ENCODE results near the gene HDHD3.

The HDHD3 gene

GRCh38 chr9:113398796-113399195 lies 22.0 kb upstream of the HDHD3 start:
- no peak for TF ChIP-seq CTCF (IDR thresholded peaks at IDR 0.05; ENCODE audit: low read depth, low read length)
- H3K4me3 ChIP-seq (ENCODE audit: low read depth, low read length) = no peak overlapping the region

GRCh38 chr9:113397203-113397631 lies 20.4 kb upstream of the HDHD3 start:
- TF ChIP-seq CTCF (IDR thresholded peaks at IDR 0.05; ENCODE audit: low read depth, low read length) = no peak
- no peak overlapping the region for H3K4me3 ChIP-seq (ENCODE audit: low read depth, low read length)

GRCh38 chr9:113395000-113395861 lies 18.4 kb upstream of the HDHD3 start:
- no peak overlapping the region for H3K4me3 ChIP-seq (ENCODE audit: low read depth, low read length)
- TF ChIP-seq CTCF (IDR thresholded peaks at IDR 0.05; ENCODE audit: low read depth, low read length) = no peak

- no peak overlapping the region for H3K4me3 ChIP-seq (ENCODE audit: low read depth, low read length)
- TF ChIP-seq CTCF (IDR thresholded peaks at IDR 0.05; ENCODE audit: low read depth, low read length) = no peak
Measured at GRCh38 chr9:113393281-113393680, 16.5 kb upstream of the HDHD3 start.

- TF ChIP-seq CTCF (IDR thresholded peaks at IDR 0.05; ENCODE audit: low read depth, low read length) = no peak
- no peak overlapping the region for H3K4me3 ChIP-seq (ENCODE audit: low read depth, low read length)
Measured at GRCh38 chr9:113391917-113392316, 15.1 kb upstream of the HDHD3 start.

GRCh38 chr9:113390192-113390960 lies 13.6 kb upstream of the HDHD3 start:
- TF ChIP-seq CTCF (IDR thresholded peaks at IDR 0.05; ENCODE audit: low read depth, low read length) = no peak
- H3K4me3 ChIP-seq (ENCODE audit: low read depth, low read length) = no peak overlapping the region

- TF ChIP-seq CTCF (IDR thresholded peaks at IDR 0.05; ENCODE audit: low read depth, low read length) = no peak
- no peak overlapping the region for H3K4me3 ChIP-seq (ENCODE audit: low read depth, low read length)
Measured at GRCh38 chr9:113389451-113389850, 12.7 kb upstream of the HDHD3 start.
